K562 (cell line): Measurements from ENCODE around the gene RPS6KA6. TPM values are rescaled to one million over a fixed set of nuclear protein-coding genes. Genes with fewer than 3 reads are reported as not detected.

ENCODE experiments used
- ATAC-seq: fragments of 200-7000 bp; cut with Tn5 transposase; 3 replicates; pipeline ENCODE4 v1.9.1; 2020; ENCODE audit warnings: moderate library complexity
- BruUV-seq: library from RNA; stranded (reverse); fragments of 400-500 nt; replicated peaks from 2 replicates; lab custom pipeline; 2021; lab: Mats Ljungman, UMichigan
- CTCF ChIA-PET: fragments of 300-600 bp; formaldehyde crosslinking; extraction: SDS; loops from one replicate; lab custom pipeline; 2021; ENCODE audit warnings: low intra/inter-chr PET ratio; lab: Yijun Ruan, JAX
- POLR2A ChIA-PET: fragments of 300-600, 350-650 bp; sonication (Branson Sonifier 250); formaldehyde crosslinking; extraction: SDS; loops from one replicate; lab custom pipeline; 2021; ENCODE audit warnings: antibody characterized with exemption, inconsistent platforms; lab: Yijun Ruan, JAX
- DNase-seq, 4 experiments: peaks; one replicate each; pipeline versions ENCODE4 v3.0.0 to v3.0.0-alpha.2; 2011 to 2018; ENCODE audit warnings: low spot score in 3 of 4, mixed read lengths in 3 of 4; ENCODE audit errors: extremely low read depth in 1 of 4
- FAIRE-seq: peaks from 2 replicates; lab custom pipeline; 2011; peaks lifted over from hg19 to GRCh38; lab: Jason Lieb, UNC
- H2AFZ ChIP-seq: 2 replicates; pipeline ENCODE4 v1.6.0; 2011; ENCODE audit warnings: low read depth, low read length, control low read depth, inconsistent platforms
- H3K27ac ChIP-seq: fragments of 200-600 bp; 3 replicates; pipeline ENCODE4 v1.8.0; 2011; ENCODE audit warnings: low read depth, mild to moderate bottlenecking, control low read depth, inconsistent platforms, low read length, moderate library complexity, mixed read lengths; ENCODE audit errors: extremely low read depth
- H3K27me3 ChIP-seq, 2 experiments: fragments of 300-600 bp in 1 of 2; 2 replicates in 1 of 2; 3 replicates in 1 of 2; pipeline versions ENCODE4 v1.6.0 to v1.8.0; 2011; ENCODE audit warnings: inconsistent platforms in 2 of 2, low read length in 2 of 2, mild to moderate bottlenecking in 1 of 2, mixed read lengths in 1 of 2, moderate library complexity in 1 of 2; ENCODE audit not compliant: control insufficient read depth in 2 of 2, insufficient read depth in 2 of 2
- H3K36me3 ChIP-seq: fragments of 300-600 bp; 3 replicates; pipeline ENCODE4 v1.8.0; 2011; ENCODE audit warnings: mild to moderate bottlenecking, low read length, inconsistent platforms; ENCODE audit not compliant: control insufficient read depth, insufficient read depth
- H3K4me1 ChIP-seq, 2 experiments: fragments of 200-600 bp in 1 of 2; replicated peaks in 1 of 2; 2 replicates in 1 of 2; 3 replicates in 1 of 2; pipeline versions ENCODE4 v1.5.1 to v1.8.0; 2011; ENCODE audit warnings: inconsistent platforms in 2 of 2, low read length in 2 of 2, mild to moderate bottlenecking in 1 of 2, mixed read lengths in 1 of 2, moderate library complexity in 1 of 2; ENCODE audit not compliant: control insufficient read depth in 2 of 2, insufficient read depth in 2 of 2
- H3K4me2 ChIP-seq: 2 replicates; pipeline ENCODE4 v1.6.1; 2011; ENCODE audit warnings: low read length, control low read depth, inconsistent platforms, mixed read lengths; ENCODE audit not compliant: insufficient read depth
- H3K4me3 ChIP-seq: fragments of 200-600 bp; sonication (generic), shearing (Covaris generic); 2 replicates; pipeline ENCODE4 v1.5.1; 2016; ENCODE audit warnings: control low read depth, inconsistent platforms
- H3K79me2 ChIP-seq: fragments of 200-600 bp; 3 replicates; pipeline ENCODE4 v1.8.0; 2011; ENCODE audit warnings: low read length, inconsistent platforms; ENCODE audit not compliant: control insufficient read depth, insufficient read depth
- H3K9ac ChIP-seq, 2 experiments: 2 replicates each; pipeline versions ENCODE4 v1.6.0 to v1.6.1; 2011; ENCODE audit warnings: low read depth in 2 of 2, low read length in 2 of 2, control low read depth in 1 of 2, inconsistent platforms in 1 of 2, mild to moderate bottlenecking in 1 of 2, mixed read lengths in 1 of 2; ENCODE audit not compliant: insufficient read depth in 1 of 2
- H3K9me1 ChIP-seq: one replicate; pipeline ENCODE4 v1.6.0; 2011; ENCODE audit warnings: inconsistent platforms, mild to moderate bottlenecking, low read length, moderate library complexity; ENCODE audit not compliant: control insufficient read depth, insufficient read depth
- H3K9me3 ChIP-seq: replicated peaks from 2 replicates; pipeline ENCODE4 v1.5.1; 2011; ENCODE audit warnings: low read depth, low read length, inconsistent platforms; ENCODE audit not compliant: control insufficient read depth, insufficient read depth
- H4K20me1 ChIP-seq: replicated peaks from 2 replicates; pipeline ENCODE4 v1.6.1; 2011; ENCODE audit warnings: low read length, inconsistent platforms, mixed read lengths; ENCODE audit not compliant: control insufficient read depth, insufficient read depth
- ARNT ChIP-seq, 2 experiments: fragments of 450-650 bp; IDR thresholded peaks; 2 replicates each; pipeline ENCODE4 v1.6.1; 2016; ENCODE audit warnings: mild to moderate bottlenecking in 1 of 2
- ATF7 ChIP-seq: fragments of 450-650 bp; IDR thresholded peaks from 2 replicates; pipeline ENCODE4 v1.7.1; 2014; ENCODE audit warnings: mild to moderate bottlenecking, moderate library complexity
- CAMTA2 ChIP-seq: fragments of 250-450 bp; sonication (Bioruptor Pico); conservative IDR thresholded peaks from 2 replicates; pipeline ENCODE4 v1.5.1; 2022
- CBX3 ChIP-seq, 2 experiments: IDR thresholded peaks; 1 replicate in 1 of 2; 2 replicates in 1 of 2; pipeline ENCODE4 v1.6.1; 2012; ENCODE audit warnings: inconsistent platforms in 2 of 2, low read length in 2 of 2, borderline replicate concordance in 1 of 2, control low read depth in 1 of 2
- ESRRA ChIP-seq: fragments of 450-650 bp; IDR thresholded peaks from 2 replicates; pipeline ENCODE4 v1.6.1; 2014; ENCODE audit warnings: low read depth, mild to moderate bottlenecking, moderate library complexity, borderline replicate concordance
- FIP1L1 ChIP-seq: fragments of 200-400 bp; formaldehyde crosslinking; IDR thresholded peaks from 2 replicates; pipeline ENCODE4 v1.6.1; 2018; ENCODE audit warnings: mild to moderate bottlenecking, low read depth, low read length; ENCODE audit not compliant: poor library complexity, severe bottlenecking
- GABPB1 ChIP-seq: sonication (generic); formaldehyde crosslinking; IDR thresholded peaks from 2 replicates; pipeline ENCODE4 v1.8.0; 2022; ENCODE audit warnings: mild to moderate bottlenecking, missing genetic modification reagents
- GMEB1 ChIP-seq: fragments of 250-450 bp; sonication (Bioruptor Pico); IDR thresholded peaks from 2 replicates; pipeline ENCODE4 v1.4.0; 2020; ENCODE audit warnings: mild to moderate bottlenecking
- HNRNPH1 ChIP-seq: fragments of 200-400 bp; formaldehyde crosslinking; optimal IDR thresholded peaks from 2 replicates; pipeline ENCODE3; 2017; ENCODE audit warnings: low read depth, mild to moderate bottlenecking, low read length, moderate library complexity
- IFI16 ChIP-seq: fragments of 250-450 bp; sonication (Bioruptor Pico); IDR thresholded peaks from 2 replicates; pipeline ENCODE4 v2.1.2; 2022; ENCODE audit warnings: mild to moderate bottlenecking, inconsistent platforms
- JUNB ChIP-seq: fragments of 450-650 bp; formaldehyde crosslinking; conservative IDR thresholded peaks from 2 replicates; pipeline ENCODE4 v1.4.0; 2020; ENCODE audit warnings: mild to moderate bottlenecking
- MYBL2 ChIP-seq, 2 experiments: fragments of 450-650 bp in 1 of 2; sonication (generic) in 1 of 2; formaldehyde crosslinking in 1 of 2; IDR thresholded peaks; 2 replicates each; pipeline versions ENCODE4 v1.6.1 to v1.8.1; 2017 to 2022; ENCODE audit warnings: borderline replicate concordance in 1 of 2, inconsistent platforms in 1 of 2, low read depth in 1 of 2, mild to moderate bottlenecking in 1 of 2, missing genetic modification reagents in 1 of 2, moderate library complexity in 1 of 2
- OTX1 ChIP-seq: fragments of 450-650 bp; formaldehyde crosslinking; IDR thresholded peaks from 2 replicates; pipeline ENCODE4 v1.4.0; 2022; ENCODE audit warnings: mild to moderate bottlenecking
- PCBP1 ChIP-seq: fragments of 200-400 bp; formaldehyde crosslinking; IDR thresholded peaks from 2 replicates; pipeline ENCODE4 v1.6.1; 2018; ENCODE audit warnings: mild to moderate bottlenecking, low read depth, low read length; ENCODE audit not compliant: poor library complexity, severe bottlenecking
- TAF7 ChIP-seq: fragments of 450-650 bp; IDR thresholded peaks from 2 replicates; pipeline ENCODE4 v1.6.1; 2016; ENCODE audit warnings: missing genetic modification characterization, missing compliant biosample characterization
- TFAM ChIP-seq: fragments of 250-450 bp; sonication (Bioruptor Pico); conservative IDR thresholded peaks from 2 replicates; pipeline ENCODE4 v1.5.0; 2021; ENCODE audit warnings: mild to moderate bottlenecking, moderate library complexity
- ZKSCAN3 ChIP-seq: fragments of 250-450 bp; sonication (Bioruptor Pico); IDR thresholded peaks from 2 replicates; pipeline ENCODE4 v1.4.0; 2020
- ZNF274 ChIP-seq: IDR thresholded peaks from 2 replicates; pipeline ENCODE4 v1.6.1; 2011; ENCODE audit warnings: low read depth, mild to moderate bottlenecking, low read length, moderate library complexity, borderline replicate concordance
- ZNF507 ChIP-seq: conservative IDR thresholded peaks from 2 replicates; pipeline ENCODE4 v1.6.1; 2017; ENCODE audit warnings: missing genetic modification characterization, missing compliant biosample characterization
- in situ Hi-C: fragments of 300-500 bp; cut with MboI; formaldehyde crosslinking; loops from 4 replicates; pipeline ENCODE4 v1.15.0; 2018; ENCODE audit warnings: inconsistent platforms, mixed read lengths
- intact Hi-C: fragments of 100-400 bp; cut with micrococcal nuclease; formaldehyde crosslinking; loops from 2 replicates; pipeline ENCODE4 v1.14.2; 2022
- polyA plus RNA-seq, 8 experiments: library from polyadenylated mRNA; depleted of rRNA in 4 of 8; stranded (reverse) in 5 of 8; unstranded in 3 of 8; fragments of >200 nt; fragmentation: Nextera tagmentation in 2 of 8; fragmentation: Illumina TruSeq in 1 of 8; extraction: Ambion mirVana in 2 of 8; extraction: Trizol in 1 of 8; gene quantifications; 2 replicates each; pipeline versions ENCODE4 v1.2.1 to v1.2.3, GENCODE V29; 2011 to 2014; ENCODE audit warnings: inconsistent platforms in 1 of 8, missing spikeins in 1 of 8
- total RNA-seq, 7 experiments: library from RNA; depleted of rRNA in 6 of 7; stranded (reverse); fragments of >200 nt in 6 of 7; fragmentation: Illumina TruSeq in 2 of 7; extraction: Trizol in 2 of 7; gene quantifications; 2 replicates each; pipeline versions ENCODE4 v1.2.1 to v1.2.3, GENCODE V29; 2011 to 2021; ENCODE audit warnings: low replicate concordance in 1 of 7

Gene RPS6KA6
- total and polyA plus RNA-seq, 9 of the 15 experiments (the other 6 are each of a cell fraction or from before 2014, with no cell fraction given) = 0.11 TPM; not detected in 8

GRCh38 chrX:84161641-84162040 is 26.4 kb downstream of the RPS6KA6 start:
- Histone ChIP-seq H3K4me1 (no peaks in the 10 kb centered on the region), H3K36me3 (no peaks in the 10 kb centered on the region), H3K27me3 (no peaks in the 10 kb centered on the region), H3K4me3 (no peak overlapping the region), H3K79me2 (no peaks in the 10 kb centered on the region), H3K9me1 (no peaks in the 10 kb centered on the region), H2AFZ (no peak overlapping the region), H3K27ac (no peak overlapping the region), H3K9me3 (no peaks in the 10 kb centered on the region), H4K20me1 (no peaks in the 10 kb centered on the region), H3K4me2 (no peak overlapping the region), H3K9ac (no peak overlapping the region)
- no TSS peak for BruUV-seq
- DNase-seq = no peak
- ATAC-seq = no peak
- in situ Hi-C loops (no loop called here), intact Hi-C loops (no loop called here)
- no peak for FAIRE-seq
- ChIA-PET POLR2A (no interaction called here), CTCF (no interaction called here)
- TF ChIP-seq CBX3 (IDR thresholded peaks at IDR 0.05; ENCODE audit: borderline replicate concordance in 1 of 2, low read length in 2 of 2) (no peak), ZKSCAN3 (CRISPR knock-in tag) (no peak), ESRRA (no peak), PCBP1 (no peak), ATF7 (no peak), OTX1 (CRISPR knock-in tag) (no peak), GMEB1 (CRISPR knock-in tag) (no peak), FIP1L1 (no peak), ARNT (IDR thresholded peaks at IDR 0.05) (no peak), ZNF507 (tag) (no peak), MYBL2 (IDR thresholded peaks at IDR 0.05; ENCODE audit: low read depth) (no peak), MYBL2 (CRISPR knock-in tag; IDR thresholded peaks at IDR 0.05; ENCODE audit: borderline replicate concordance) (no peak), TFAM (no peak), CAMTA2 (CRISPR knock-in tag) (no peak), IFI16 (no peak), GABPB1 (CRISPR knock-in tag) (no peak), TAF7 (tag) (no peak), JUNB (CRISPR knock-in tag) (no peak), ZNF274 (no peak), HNRNPH1 (no peak)
